Gastrocnemius medialis (tissue), 4 donors: ENCODE measurements around the gene TMEM106C.

Source experiments
- CTCF ChIP-seq, 5 experiments: fragments of 450-650 bp in 3 of 5; fragments of 200-600 bp in 2 of 5; sonication (generic) in 2 of 5; IDR thresholded peaks in 4 of 5; conservative IDR thresholded peaks in 1 of 5; 1 replicate in 4 of 5; 2 replicates in 1 of 5; pipeline ENCODE4 v1.5.1; 2016 to 2019; ENCODE audit warnings: antibody characterized with exemption in 5 of 5, mild to moderate bottlenecking in 3 of 5, moderate library complexity in 3 of 5
- POLR2A ChIP-seq, 2 donors: fragments of 450-650 bp; IDR thresholded peaks; one replicate each; pipeline ENCODE4 v1.6.1; 2017; ENCODE audit warnings: antibody characterized with exemption in 2 of 2, mild to moderate bottlenecking in 2 of 2, moderate library complexity in 2 of 2

DNA sequence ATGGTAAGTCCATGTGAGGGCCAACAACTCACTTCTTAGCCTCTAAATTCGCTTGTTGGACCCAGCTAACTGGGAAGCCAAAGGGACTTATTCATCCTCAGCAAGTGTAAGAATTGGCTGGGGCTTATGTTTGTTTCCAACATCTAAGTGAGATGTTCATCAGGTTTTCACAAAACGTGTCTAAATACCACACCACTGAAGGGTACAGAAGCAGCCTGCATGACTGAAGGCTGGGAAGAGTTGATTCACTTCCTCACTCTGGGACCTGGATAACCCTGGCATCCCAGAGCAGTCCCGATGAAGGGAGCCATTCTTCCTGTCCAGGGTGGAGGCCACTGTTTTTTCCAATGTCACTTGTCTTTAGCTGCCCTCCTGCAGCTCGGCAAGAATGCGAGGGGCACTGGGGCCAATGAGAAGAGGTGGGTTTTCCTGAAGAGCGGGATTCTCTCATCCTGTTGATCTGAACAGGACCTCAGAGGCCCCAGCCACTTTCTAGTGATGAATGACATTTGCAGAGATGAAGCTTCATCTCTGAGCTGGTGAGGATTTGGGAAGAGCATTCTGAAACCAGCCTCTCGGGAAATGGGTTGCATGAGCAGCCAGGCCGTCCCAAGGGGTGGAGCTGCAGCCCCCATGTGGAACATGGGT lies 53.1 kb downstream of the TMEM106C start:
- TF ChIP-seq POLR2A (IDR thresholded peaks at IDR 0.05): no peak
- TF ChIP-seq CTCF (IDR thresholded peaks at IDR 0.05 in 4 of 5, conservative IDR thresholded peaks at IDR 0.05 in 1 of 5): no peak
